Measurements from ENCODE around the gene XCL2.
"Not testable (repeated sequence)": the region's sequence is repeated elsewhere in the genome, so short reads cannot be mapped to it uniquely, and the experiment has no call there.

XCL2 gene

DNA sequence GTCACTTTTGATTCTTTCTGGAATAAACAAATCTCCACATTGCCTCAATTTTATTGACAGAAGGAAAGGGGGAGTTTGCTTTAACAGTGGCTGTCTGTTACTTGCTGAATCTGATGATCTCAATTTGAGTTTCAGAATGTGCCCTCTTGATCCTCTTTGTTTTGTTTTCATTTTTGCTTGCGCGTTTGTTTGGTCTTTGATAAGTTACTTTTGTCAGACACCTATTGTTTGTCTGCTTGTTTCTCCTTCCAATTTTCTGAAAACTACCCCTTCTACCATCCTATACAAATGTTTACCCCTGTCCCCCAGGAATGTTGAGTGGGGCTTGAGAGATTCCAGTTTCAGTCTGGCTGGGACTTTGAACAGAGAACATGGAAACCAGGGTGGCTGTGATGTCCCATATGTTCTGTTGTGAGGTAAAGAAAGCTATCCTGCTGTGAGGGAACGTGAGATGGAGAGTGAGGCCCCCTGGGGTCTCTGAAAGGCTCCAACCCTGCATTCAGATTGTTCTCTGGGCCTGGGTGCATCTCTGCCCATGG, 11.8 kb upstream of the XCL2 start:
- DNase-seq, result no peak

DNA sequence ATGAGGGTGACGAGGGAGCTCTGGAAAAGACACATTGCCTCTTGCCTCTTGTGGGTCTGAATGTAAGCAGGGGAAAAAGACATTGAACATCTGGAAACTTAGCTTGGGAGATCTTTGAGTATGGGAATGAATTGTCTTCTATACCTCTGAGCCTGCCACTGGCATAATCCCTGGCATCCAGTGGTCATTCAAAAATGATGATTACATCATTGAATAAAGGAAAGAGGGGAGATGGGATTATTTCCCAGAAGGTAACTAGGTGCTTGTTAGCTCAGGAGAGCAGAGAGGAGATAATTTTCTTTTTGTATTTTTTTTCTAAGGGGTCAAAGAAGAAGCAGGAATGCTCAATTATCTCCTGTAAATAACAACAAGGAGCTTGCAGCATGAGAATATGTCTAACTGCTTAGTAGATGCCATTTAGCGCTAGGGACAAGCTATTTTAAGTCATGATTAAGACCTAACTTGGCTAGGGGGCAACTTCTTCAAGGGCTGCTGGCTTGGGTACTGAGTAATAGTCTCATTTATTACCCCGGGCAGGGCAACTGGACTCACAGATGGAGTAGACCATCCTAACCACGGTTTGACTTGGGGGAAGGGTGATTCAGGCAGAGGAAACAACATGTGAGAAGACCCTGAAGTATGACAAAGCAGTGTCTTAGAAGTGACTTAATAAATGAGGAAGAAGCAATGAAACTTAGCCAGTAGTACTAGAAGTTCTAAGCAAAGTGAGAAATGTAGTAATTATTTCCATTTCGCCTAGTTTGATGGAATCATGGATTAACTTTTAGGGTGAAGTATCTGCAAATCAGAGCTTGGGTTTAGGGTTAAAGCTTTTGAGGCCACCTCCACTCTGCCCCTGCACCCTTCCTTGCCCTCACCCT, 11.0 kb upstream of the XCL2 start:
- no peak for DNase-seq

DNA sequence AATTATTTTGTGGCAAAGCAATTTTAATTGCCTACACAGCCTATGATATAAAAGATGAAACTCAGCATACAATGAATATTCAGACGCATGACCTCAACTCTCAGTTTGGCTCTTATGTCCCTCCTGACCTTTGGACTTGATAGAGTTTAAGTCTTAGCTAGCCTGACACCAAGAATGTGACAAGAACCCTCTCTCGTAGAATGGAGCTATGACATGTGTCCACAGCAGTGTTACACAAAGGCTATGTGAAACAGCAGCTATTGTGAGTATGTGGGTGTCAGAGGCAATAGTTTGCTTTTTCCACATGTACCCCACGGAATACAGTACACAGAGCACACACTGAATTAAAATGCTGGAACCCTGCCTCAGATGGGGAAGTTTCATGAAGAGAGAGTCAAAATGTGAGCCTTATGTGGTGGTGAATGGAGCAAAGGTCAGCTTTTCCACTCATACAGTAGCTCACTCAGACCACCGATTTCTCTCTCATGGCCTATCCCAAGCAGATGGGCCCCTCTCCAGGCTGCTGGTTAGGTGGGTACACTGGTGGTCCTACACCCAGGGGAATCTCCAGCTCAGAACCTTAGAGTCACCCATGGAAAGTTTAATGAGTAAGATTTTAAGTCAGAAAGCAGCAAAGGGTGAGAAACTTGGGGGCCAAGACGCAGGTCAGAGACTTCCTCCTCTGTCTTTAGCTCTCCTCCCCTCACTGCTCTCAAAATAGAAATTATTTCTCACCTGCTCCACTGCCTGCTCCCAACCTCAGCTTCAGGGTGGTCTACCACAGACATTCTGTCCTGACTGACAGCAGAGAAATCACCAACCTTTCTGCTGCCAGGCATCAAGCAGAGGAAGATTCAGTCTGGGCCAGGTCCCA, 10.1 kb upstream of the XCL2 start:
- DNase-seq, result no peak

- DNase-seq, result no peak
Observed at GRCh38 chr1:168552961-168553360, 9.2 kb upstream of the XCL2 start.

DNA sequence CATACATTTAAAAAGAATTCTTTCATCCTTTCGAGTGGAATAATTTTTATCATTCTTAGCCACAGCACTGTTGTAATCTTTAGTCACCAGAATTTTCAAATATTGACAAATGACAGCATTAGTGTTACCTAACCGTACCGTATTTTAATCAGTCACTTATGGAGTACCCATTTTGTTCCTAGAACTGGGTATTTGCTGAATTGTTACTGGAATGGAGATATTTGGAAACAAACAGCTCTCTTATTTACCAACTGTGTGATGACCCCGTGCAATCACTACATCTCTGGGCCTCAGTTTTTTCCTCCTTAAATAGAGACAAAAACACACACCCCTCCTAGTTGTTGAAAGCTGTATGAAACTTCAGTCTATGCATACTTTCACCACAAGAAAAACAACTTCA, 7.9 kb upstream of the XCL2 start:
- DNase-seq, result no peak

DNA sequence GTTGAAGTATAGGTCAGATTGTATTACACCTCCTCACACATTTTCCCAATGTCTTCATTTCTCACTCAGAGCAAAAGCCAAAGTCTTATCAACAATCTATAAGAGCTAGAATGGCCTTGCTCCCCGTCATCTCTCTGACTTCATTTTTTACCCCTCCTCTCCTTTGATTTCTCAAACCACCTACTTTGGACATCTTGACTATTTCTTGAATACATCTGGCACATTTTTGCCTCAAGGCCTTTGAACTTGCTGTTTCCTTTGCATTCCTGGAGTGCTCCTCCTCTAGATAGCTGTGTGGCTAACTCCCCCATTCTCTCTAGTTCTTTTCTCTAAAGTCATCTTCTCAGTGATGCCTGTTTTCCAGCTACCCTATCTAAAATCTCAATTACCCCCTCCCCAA, 7.2 kb upstream of the XCL2 start:
- no peak for DNase-seq

GRCh38 chr1:168546553-168546895, 2.7 kb upstream of the XCL2 start:
- not testable (repeated sequence) for DNase-seq

DNA sequence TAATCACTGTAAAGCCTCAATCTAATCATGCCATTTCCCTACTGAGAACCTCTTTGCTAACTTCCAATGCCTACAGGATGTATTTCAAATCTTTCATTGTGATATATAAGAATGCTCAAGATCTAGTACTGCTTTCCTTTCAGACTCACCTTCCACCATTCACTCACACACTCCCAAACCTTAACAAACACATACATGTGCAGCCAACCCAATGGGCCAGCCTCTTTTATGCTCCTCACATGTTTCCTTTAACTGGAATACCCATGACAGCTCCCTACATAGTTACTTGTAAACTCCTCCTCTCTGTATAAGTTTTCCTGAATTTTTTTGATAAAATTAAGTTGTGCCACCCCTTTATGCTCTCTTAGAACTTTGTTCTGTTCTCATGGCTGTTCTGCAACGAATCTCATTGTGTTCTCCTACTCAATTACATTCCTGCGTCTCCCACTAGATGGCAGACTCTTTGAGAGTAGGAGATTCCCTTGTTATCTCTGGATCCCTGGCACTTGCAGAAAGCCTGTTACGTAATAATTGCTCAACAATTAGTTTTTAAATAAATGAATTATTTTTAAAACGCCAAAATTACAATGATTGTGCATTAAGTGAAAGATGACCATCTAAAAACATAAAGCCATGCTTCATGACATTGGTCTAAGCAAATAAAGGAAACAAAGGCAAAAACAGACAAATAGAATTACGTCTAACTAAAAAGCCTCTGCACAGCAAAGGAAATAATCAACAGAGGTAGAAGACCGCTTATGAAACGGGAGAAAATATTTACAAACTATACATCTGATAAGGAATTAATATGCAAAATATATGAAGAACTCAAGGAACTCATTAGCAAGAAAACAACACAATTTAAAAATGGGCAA, 2.1 kb upstream of the XCL2 start:
- DNase-seq, result not testable (repeated sequence)

DNA sequence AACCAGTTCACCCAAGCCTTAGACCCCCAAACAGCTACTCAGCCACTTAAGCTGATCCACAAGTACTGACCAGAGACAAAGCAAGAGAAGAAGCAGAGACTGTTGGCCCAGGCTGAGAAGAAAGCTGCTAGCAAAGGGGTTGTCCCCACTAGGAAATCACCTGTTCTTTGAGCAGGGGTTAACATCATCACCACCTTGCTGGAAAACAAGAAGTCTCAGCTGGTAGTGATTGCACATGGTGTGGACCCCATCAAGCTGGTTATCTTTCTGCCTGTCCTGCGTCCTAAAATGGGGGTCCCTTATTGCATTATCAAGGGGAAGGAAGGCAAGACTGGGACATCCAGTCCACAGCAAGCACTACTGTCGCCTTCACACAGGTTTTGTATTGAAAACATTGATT, 819 bp downstream of the XCL2 start:
- not testable (repeated sequence) for DNase-seq

DNA sequence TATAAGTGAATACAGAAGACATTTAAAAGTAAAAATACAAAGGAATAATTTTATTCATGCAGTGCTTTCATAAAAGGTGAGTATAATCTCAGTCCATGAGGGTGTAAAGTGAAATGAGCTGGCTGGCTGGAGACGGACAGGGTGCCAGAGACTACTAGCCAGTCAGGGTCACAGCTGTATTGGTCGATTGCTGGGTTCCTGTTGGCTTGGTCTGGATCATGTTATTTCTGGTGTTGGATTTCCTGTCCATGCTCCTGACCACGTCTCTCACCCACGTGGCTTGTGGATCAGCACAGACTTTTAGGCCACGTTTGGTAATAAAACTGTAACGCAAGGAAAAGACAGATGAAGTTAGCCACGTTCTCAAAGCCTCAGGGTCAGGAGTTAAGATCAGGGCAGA, 3.0 kb downstream of the XCL2 start:
- not testable (repeated sequence) for DNase-seq

GRCh38 chr1:168535536-168535935, 8.3 kb downstream of the XCL2 start:
- no peak for DNase-seq

DNA sequence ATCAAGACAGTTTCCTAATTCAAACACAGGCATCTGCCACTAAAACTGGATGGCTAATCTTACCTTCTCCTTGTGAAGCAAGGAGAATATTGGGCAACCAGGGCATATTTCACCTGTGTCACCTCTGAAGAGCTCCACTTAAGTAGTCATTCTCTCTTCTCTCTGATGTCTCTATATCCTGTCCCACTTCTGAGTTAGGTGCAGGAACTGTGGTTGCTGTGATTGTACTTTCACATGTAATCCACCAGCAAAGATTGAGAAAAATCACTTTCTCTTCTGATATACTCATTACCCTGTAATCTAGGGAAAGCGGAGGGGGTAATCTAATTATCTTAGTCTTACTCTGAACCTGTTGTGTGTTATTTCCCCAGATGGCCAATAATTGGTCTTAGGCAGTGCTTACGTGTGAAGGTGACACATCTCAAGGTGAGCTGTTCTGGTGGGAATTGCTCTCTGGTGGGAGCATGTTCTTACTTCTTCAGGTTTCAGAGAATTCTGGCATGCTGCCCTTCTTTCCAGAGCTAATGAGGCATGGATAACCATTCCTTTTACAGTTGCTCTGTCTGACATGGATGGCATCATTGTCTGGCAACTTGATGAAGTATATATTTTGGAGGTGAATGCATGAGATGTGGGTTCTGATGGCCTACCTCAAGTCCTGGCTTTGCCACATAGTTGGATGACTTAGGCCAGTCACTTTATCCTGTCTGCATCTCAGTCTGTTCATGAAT, 12.0 kb downstream of the XCL2 start:
- DNase-seq, result no peak

DNA sequence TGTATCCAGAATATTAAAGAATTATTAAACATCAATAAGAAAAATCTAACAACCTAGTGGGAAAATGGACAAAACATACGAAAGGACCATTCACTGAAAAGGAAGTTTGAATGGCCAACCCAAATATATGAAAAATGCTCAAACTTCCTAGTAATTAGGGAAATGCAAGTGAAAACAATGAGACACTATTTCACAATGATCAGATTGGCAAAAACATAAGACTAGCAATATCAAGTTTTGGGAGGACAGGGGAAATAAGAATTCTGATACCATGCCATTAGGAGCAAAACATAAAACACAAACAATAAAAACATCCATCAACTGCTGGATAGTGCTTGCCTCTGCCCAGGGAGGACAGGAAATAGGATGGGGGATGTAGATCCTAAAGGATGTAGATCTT, 14.3 kb downstream of the XCL2 start:
- DNase-seq, result no peak

DNA sequence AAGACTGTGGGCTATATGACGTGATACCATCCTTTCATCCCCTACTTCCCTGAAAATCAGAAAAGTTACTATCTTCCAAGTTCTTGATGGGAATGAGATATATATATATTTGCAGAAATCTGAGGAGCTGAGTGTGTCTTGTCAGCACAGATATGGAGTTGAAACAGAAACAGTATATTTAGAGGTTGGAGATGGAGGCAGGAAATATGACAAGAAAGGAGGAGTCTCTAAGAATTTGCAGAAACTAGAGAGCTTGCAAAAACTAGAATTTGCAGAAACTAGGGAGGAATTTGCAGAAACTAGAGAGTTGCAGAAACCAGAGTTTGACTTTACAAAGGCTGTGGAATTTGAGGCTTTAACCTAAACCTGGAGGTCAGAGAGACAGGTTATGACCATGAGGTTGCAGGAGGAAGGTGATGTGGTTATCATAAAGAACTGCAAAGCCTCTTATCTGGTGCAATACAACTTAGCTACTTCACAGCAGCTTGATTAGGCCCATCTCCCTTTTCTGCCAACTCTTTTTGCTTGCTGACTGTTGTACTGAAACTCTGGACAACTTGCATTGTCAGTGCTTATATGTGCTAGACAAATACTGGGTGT, 22.3 kb downstream of the XCL2 start:
- DNase-seq, result no peak

- no peak for DNase-seq
Observed at GRCh38 chr1:168520832-168521231, 23.0 kb downstream of the XCL2 start.

- peak; percentile 38 for DNase-seq
Observed at GRCh38 chr1:168520052-168520751, 23.6 kb downstream of the XCL2 start.

DNA sequence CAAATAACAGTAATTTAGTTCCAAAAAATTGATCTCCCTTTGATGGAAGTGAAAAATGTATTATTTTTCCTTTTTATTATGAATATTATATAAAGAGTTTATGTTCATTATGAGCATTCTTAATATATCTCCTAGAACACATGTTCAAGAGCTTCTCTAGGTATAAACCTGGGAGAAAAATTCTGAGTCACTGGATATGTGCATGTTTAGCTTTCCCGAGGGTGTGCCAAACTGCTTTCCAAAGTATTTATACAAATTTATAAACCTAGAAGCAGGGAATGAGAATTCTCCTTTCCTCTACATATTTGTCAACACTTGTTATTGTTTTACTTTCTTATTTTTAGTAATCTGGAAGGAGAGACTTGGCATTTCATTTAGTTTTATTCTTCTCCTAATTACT, 25.0 kb downstream of the XCL2 start:
- DNase-seq, result no peak

DNA sequence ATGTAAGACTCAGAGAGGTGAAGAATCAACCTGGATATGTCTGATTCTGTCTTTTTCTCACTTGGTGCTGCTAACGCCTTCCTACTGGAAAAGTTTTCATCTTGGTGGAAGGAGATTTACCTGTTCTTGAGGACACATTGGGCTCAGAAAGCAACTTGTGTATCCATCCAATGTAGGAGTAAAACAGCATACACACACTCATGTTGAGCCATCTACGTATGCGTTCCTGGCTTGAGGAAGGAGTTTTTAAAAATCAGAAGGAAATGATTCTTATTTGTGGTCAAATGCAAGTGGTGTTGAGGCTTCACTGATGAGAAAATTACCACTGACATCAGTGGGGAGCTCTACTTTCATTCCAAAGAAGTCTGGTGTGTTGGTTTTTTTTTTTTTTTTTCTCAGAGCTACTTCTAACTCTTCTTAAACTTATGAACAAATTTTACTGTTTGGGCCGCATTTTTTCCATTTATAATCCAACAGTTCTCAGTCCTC, 25.6 kb downstream of the XCL2 start:
- no peak for DNase-seq

DNA sequence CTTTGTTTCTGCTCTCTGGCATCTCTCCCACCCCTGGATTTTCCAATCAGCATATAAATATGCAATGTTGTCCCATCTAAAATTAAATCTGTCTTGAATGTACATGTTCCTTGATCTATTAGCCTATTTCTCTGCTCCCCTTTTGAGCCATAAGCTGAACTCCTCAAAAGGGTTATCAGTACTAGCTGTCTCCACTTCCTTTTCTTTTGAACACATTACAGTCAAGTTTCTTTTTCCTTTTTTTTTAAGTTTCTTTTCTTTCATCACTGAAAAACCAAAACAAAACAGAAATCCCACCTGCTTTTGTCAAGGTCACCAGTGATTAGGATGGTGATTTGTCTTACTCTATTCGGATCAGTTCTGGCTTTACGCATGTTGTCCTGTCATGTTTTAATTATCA, 29.3 kb downstream of the XCL2 start:
- DNase-seq, result no peak

GRCh38 chr1:168513656-168514404, 30.0 kb downstream of the XCL2 start:
- DNase-seq, result no peak
